GM12874 (cell line): ENCODE measurements around the gene CTSL.

Experiments
- TF ChIP-seq, protein P1 (sequence below): IDR thresholded peaks from 2 replicates; pipeline ENCODE4 v1.5.1; 2011; ENCODE audit warnings: low read depth, mild to moderate bottlenecking, control low read depth, low read length, moderate library complexity; ENCODE audit not compliant: insufficient read depth

Gene CTSL

DNA sequence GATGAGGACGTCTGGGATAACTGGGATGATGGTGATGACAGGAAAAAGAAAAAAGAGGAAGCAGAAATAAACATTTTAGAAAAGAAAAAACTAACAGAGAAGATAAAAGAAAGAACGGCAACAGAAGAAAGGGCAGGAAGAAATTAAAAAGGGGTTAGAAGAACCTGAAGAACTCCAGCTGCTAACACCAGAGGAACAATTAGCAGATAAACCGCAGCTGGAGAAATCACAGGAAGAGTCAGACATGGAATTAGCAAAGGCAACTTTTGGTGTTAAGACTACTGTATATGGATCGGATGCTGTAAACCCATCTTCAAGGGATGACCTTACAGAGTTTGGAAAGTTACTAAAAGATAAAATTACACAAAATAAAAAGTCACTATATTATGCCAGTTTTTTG lies 15.4 kb downstream of the CTSL start:
- TF ChIP-seq, protein P1, sequence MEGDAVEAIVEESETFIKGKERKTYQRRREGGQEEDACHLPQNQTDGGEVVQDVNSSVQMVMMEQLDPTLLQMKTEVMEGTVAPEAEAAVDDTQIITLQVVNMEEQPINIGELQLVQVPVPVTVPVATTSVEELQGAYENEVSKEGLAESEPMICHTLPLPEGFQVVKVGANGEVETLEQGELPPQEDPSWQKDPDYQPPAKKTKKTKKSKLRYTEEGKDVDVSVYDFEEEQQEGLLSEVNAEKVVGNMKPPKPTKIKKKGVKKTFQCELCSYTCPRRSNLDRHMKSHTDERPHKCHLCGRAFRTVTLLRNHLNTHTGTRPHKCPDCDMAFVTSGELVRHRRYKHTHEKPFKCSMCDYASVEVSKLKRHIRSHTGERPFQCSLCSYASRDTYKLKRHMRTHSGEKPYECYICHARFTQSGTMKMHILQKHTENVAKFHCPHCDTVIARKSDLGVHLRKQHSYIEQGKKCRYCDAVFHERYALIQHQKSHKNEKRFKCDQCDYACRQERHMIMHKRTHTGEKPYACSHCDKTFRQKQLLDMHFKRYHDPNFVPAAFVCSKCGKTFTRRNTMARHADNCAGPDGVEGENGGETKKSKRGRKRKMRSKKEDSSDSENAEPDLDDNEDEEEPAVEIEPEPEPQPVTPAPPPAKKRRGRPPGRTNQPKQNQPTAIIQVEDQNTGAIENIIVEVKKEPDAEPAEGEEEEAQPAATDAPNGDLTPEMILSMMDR = no peak

DNA sequence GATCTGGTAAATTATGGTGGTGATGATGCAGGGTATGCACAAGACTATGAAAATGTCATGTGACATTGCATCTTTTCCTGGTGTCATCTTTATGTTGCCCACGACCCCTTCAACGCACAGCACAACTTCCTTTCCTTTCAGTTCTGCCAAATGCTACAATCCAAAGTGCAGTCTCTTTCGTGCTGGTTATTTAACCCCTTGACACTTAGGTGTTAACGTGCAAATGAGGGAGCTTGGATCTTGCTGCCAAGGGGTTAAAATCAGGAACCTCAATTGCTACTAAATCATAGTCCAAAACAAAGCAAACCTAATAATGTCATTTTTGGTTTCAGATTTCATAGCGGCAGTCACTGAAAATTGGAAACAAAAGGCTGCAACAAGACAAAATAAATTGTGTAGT lies 16.0 kb downstream of the CTSL start:
- TF ChIP-seq, protein P1 = no peak

DNA sequence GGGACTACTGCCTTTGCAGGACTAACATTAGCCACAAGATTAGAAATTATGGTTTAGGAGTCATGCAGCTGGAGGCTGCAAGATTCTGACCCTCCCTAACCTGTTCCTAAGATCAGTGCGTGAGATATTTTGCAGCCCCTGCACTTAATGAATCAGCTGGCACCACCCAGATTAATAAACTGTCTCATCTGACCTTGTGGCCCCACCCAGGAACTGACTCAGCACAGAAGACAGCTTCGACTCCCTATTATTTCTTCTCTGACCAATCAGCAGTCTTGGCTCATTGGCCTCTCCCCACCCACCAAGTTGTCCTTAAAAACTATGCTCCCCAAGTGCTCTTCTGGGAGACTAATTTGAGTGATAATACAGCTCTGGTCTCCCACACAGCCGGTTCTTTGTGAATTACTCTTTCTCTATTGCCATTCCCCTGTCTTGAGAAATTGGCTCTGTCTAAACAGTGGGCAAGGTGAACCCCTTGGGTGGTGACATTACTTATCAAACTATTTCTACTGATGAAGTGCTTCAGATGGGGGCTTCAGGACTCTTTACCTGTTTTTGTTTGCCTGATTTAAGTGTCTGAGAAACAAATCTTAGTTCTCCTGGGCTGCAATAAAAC lies 17.0 kb downstream of the CTSL start:
- TF ChIP-seq, protein P1 = no peak

DNA sequence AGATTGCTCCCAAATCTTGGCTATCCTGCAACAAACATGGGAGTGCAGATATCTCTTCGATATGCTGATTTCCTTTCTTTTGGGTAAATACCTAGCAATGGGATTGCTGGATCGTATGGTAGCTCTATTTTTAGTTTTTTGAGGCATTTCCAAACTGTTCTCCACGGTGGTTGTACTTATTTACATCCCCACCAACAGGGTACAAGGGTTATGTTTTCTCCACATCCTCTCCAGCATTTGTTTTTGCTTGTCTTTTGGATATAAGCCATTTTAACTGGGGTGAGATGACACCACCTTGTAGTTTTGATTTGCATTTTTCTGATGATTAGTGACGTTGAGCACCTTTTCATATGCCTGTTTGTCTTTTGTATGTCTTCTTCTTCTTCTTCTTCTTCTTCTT lies 20.3 kb downstream of the CTSL start:
- TF ChIP-seq, protein P1 = no peak

DNA sequence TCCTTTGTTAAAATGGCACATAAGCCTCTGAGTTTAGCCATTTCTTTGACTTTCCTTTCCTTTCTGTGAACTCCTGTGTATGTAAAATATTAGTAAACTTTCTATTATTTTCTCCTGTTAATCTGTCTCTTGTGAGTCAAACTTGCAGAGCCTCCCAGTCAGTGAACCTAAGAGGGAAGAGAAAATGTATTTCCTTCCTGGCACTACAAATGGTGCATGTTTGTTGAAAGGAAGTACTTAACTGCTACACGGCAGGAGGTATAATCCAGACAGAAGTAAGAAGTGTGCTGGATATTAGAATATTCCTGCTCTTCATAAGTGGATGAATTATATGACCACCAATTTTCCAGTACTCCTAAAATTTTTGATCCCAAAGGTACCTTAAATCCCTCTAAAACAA lies 23.0 kb downstream of the CTSL start:
- TF ChIP-seq, protein P1 = no peak

DNA sequence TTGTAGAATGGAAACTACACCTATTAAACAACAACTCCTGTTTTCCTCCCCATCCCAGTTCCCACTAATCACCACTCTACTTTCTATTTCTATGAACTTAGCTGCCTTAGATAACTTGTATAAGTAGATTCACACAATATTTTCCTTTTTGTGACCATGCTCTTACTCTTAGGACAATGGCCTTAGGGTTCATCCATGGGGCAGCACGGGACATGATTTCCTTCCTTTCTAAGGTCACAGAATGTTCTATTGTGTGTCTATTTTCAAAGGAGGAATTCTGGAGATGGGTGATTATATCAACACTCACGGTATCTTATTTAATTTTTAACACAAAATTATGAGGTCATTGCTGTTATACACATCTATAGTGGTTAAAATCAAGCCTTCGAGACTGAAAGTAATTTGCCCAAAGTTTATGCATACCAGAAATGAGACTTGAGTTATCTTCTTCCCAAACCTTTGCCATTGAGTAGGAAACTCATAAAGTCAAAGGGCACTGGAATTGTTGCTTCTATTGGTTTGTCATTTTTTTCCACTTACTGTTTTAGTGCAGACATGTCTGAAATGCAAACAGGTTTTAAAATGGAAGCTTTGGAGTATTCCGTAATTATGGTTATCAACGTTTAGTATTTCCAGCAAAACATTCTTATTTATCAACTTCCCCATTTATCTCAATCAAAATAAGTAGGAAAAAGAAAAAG lies 23.6 kb downstream of the CTSL start:
- TF ChIP-seq, protein P1 = no peak

DNA sequence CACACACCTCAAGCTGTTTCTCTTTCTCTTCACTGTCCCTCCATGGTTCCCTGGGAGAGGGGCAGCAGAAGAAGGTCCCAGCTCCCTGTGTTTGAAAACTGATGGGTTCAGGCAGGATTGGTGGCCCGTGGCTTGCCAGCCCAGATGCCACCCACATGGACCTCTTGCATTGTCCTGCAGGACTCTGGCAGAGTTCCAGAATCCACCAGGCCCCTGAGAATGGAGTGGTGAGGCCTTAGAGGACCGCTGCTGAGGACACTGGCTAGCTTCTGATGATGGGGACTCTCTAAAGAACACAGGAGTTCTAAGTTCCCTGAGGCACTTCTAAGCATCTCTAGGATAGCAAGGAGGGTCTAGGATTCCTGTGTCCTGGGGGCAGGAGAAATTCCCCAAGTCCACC lies 24.8 kb downstream of the CTSL start:
- TF ChIP-seq, protein P1 = no peak
